ENCODE data around the gene BBS7.

The BBS7 gene

GRCh38 chr4:121869841-121870822, at the start of gene BBS7:
Gene BBS7 (minus strand): TSS chr4:121870474. CDS start chr4:121870313, 161 bp downstream.
- DNase-seq: peak; percentile 99

DNA sequence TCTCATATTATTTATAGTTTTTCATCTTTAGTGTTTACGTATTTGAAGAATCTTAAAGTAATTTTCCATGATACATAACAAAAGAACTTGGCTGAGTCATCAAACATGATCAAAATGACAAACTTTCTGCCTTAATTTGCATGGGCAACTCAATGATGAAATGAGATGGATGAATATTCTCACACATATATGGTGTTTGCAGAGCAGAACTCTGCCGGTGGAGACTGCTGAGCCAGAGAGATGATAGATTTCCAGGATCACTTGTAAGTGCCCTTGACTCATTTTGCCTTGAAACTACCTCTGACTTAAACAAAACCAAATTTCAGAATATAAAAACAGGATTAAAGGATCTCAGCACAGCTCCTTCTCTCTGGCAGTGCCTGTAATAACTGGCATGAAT, 43.4 kb upstream of the BBS7 start:
- no peak for DNase-seq

- DNase-seq: no peak
Measured at GRCh38 chr4:121908346-121908745, 38.1 kb upstream of the BBS7 start.

- DNase-seq: peak; percentile 81
Measured at GRCh38 chr4:121900132-121900983, 30.1 kb upstream of the BBS7 start.

DNA sequence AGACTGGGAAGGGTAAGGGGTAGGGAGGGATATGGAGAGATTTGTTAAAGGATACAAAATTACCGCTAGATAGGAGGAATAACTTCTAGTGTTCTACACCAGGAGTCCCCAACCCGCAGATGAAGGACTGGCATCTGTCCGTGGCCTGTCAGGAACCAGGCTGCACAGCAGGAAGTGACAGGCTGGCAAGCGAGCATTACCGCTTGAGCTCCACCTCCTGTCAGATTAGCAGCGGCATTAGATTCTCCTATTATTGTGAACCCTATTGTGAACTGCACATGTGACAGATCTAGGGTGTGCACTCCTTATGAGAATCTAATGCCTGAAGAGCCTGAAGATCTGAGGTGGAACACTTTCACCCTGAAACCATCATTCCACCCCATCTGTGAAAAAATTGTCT, 27.9 kb upstream of the BBS7 start:
- peak; percentile 49 for DNase-seq

GRCh38 chr4:121888134-121888533, 17.9 kb upstream of the BBS7 start:
- no peak for DNase-seq

DNA sequence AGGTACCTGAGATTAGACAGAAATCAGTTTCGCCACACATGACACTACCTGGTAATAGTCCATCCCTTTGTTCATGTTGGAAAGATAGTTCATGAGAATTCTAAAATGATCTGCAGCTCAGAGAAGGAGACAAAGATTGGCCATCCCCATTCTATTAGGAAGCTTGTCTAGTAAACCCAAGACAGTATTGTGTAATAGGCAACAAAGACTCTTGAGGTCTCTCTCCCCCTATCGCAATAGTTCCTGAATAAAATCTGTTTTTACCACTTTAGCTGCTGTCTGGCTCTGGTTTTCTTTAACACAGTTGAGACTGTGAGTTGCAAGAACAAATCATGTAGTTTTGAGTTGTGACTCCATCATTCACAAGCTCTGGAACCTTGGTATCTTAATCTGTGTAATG, 14.8 kb upstream of the BBS7 start:
- DNase-seq: peak; percentile 33

DNA sequence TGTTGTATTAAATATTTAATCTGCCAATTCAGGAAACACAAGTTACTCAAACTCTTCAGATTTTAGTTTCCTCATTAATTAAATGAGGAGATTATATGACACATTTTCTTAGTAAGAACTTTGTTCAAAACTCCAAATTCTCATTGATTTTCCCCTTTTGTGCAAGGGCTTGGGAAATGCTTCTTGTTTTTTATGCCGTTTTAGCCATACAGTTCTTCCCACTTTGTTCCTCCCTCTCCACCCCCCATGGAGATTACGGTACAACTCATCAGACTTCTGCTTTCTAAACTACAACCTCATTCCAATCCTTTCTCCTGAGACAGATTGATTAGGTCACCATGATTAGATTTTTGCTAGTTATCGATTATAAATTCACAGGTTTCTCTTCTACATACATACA, 10.9 kb upstream of the BBS7 start:
- no peak for DNase-seq

DNA sequence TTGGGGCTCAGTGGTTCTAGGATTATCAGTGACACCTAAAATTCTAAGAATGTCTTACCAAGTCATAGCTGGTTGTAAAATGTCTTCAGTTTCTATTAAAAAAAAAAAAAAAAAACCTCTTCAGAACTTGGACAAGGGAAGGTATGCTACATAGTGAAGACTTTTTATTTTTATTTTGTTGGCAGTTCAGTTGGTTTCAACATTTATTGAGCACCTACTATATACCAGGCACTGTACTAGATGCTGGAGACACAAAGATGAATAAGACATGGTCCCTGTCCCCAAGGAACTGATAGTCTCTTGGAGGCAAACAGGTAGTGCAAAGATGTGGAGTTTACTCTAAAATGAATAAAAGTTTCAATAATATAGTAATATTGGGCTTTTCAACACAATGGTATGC, 8.9 kb upstream of the BBS7 start:
- DNase-seq: no peak

DNA sequence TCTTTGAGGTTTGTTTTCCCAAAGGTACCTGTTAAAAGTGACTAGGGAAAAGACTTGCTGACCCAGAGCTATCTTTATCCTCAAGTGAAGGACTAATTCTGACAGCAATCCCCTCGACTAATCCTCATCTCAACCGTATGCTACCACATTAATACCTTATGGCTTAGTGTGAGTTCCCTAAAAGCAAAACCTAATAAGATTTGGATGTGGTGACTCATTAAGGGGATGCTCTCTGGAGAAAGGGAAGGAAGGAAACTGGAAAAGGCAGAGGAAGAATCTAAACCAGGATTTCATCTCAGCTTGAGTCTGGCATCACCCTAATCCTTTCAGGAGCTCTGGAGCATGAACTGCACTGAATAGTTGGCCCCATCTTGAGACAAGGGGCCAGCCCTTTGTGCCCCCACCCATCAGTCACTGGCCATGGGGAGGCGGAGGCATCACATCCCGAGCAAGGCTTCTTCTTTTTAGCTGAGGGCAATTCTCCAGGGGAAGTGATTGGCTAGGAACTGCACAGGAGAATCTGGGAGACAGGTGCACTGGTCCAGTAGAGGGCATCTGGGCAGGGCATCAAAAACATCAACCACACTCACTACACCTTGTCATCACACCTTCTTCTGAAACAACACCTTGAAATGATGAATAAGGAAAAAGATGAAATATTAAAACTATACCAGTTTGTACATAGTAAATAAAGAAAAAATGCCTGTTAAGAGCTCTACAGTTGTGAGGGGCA, 6.9 kb upstream of the BBS7 start:
- DNase-seq: no peak

DNA sequence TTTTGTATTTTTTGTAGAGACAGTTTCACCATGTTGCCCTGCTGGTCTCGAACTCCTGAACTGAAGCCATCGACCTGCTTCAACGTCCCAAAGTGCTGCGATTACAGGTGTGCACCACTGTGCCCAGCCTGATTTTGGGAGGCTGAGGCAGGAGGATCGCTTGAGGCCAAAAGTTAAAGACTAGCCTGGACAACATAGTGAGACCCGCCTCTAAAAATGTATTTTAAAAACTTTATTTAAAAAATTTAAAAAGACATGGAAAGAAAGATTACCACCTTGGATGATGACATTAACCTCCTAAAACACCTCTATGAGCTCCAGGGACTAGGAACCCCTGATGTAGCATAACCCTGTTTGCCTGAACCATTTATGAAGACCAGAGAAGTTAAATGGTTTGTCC, 5.8 kb upstream of the BBS7 start:
- no peak for DNase-seq

DNA sequence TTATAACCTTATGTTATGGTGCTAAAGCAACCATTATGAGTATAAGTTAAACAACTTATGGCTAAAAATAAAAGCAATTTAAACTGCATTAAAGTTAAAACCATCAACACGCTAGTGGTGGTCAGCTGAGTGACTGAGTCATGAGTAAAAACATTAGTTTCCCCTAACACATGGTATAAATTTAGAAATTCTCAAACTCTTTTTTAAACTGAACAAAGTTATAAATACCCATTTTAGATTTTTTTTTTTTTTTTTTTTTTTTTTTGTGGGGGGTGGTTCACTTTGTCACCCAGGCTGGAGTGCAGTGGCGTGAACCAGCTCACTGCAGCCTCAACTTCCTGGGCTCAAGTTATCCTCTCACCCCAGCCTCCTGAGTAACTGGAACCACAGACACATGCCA, 5.4 kb upstream of the BBS7 start:
- DNase-seq: no peak

GRCh38 chr4:121873604-121874003, 3.3 kb upstream of the BBS7 start:
- peak; percentile 37 for DNase-seq

GRCh38 chr4:121863799-121864198, 6.5 kb downstream of the BBS7 start:
- DNase-seq: no peak

GRCh38 chr4:121861426-121861825, 8.8 kb downstream of the BBS7 start:
- DNase-seq: no peak

- DNase-seq: no peak
Measured at GRCh38 chr4:121860121-121860520, 10.2 kb downstream of the BBS7 start.

DNA sequence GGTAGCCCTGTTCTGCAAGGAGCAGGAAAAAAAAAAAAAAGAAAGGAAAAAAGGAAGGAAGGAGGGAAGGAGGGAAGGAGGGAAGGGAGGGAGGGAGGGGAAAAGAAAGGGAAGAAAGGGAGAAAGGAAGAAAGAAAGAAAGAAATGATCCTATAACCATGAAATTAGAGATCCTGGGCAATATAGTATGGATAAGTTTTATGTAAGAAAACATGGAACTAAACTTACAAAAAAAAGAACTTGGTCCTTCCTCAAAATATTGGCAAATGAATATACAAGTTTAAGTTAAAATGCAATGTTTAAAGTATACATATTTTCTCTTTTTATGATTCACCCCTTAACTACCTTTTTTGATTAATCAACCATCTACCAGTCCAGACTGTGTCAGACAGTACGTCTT, 18.9 kb downstream of the BBS7 start:
- DNase-seq: no peak

GRCh38 chr4:121846662-121847061, 23.6 kb downstream of the BBS7 start:
- DNase-seq: no peak

DNA sequence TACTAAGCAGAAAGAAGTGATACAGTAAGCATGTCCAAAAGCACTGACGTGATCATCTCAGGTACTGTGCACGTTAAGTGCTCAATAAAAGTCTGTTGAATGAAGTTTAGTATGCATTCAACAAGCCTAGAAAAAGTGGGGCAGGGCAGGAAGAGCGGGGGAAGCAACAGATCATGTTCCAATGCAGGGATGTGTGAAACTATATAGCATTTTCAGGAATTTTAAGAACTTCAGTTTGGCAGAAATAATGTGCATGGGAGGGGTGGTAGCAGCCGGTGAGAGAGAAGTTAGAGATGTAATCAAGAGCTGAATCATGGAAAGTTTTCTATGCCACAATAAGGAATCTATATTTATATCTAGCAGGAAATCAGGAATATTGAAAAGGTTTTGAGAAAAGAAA, 27.4 kb downstream of the BBS7 start:
- no peak for DNase-seq

- no peak for DNase-seq
Measured at GRCh38 chr4:121838136-121838535, 32.1 kb downstream of the BBS7 start.

- DNase-seq: no peak
Measured at GRCh38 chr4:121829511-121829910, 40.8 kb downstream of the BBS7 start.

GRCh38 chr4:121827853-121828252, 42.4 kb downstream of the BBS7 start:
- DNase-seq: no peak

DNA sequence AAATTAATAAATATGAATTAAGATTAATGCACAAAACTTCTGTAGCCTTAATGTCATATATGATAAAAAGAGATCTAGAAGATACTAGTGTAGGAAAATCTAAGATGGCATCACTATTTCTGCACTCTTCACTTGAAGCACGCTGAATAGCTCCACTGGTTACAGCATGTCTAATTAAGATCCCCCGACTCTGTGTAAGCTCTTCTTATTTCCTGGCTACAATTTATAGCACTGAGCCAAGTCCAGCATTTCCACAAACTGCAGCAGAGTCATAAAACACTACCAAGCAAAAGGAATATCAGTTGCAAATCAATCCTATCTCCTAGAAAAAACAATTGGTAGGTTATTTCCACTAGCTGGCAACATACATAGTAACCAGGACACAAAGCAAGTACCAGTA, 45.3 kb downstream of the BBS7 start:
- no peak for DNase-seq
